Panc1 (cell line): ENCODE data around the gene SFN. TPM values are rescaled to one million over a fixed set of nuclear protein-coding genes. Genes with fewer than 3 reads are reported as not detected.

ENCODE experiments used
- ATAC-seq: fragments of 200-7000 bp; cut with Tn5 transposase; 2 replicates; pipeline ENCODE4 v1.9.1; 2020; ENCODE audit warnings: mild to moderate bottlenecking, moderate library complexity
- BruUV-seq: library from RNA; stranded (reverse); fragments of 400-500 nt; replicated peaks from 2 replicates; lab custom pipeline; 2021; lab: Mats Ljungman, UMichigan
- CTCF ChIA-PET: fragments of 300-600 bp; sonication (Branson Sonifier 250); formaldehyde crosslinking; loops from one replicate; lab custom pipeline; 2022; ENCODE audit warnings: antibody characterized with exemption; lab: Charles Lee
- POLR2A ChIA-PET: fragments of 300-600 bp; sonication (Branson Sonifier 250); formaldehyde crosslinking; loops from one replicate; lab custom pipeline; 2022; ENCODE audit warnings: antibody characterized with exemption; lab: Charles Lee
- DNase-seq: peaks from one replicate; pipeline ENCODE4 v3.0.0-alpha.2; 2010; ENCODE audit warnings: low read depth, low spot score
- H3K27ac ChIP-seq: 2 replicates; pipeline ENCODE4 v1.5.1; 2011; ENCODE audit warnings: mild to moderate bottlenecking, low read length, inconsistent platforms
- H3K27me3 ChIP-seq: fragments of 200-500 bp; sonication (Bioruptor generic); 2 replicates; pipeline ENCODE4 v1.6.0; 2014; ENCODE audit warnings: low read length, inconsistent platforms; ENCODE audit not compliant: control insufficient read depth, insufficient read depth
- H3K36me3 ChIP-seq: fragments of 200-500 bp; sonication (Bioruptor generic); 2 replicates; pipeline ENCODE4 v1.5.1; 2014; ENCODE audit warnings: inconsistent platforms, mild to moderate bottlenecking, low read length, moderate library complexity; ENCODE audit not compliant: control insufficient read depth, insufficient read depth
- H3K4me1 ChIP-seq: 2 replicates; pipeline ENCODE4 v1.5.1; 2011; ENCODE audit warnings: inconsistent platforms, mild to moderate bottlenecking, low read length, moderate library complexity; ENCODE audit not compliant: control insufficient read depth, insufficient read depth
- H3K4me3 ChIP-seq, 2 experiments: 2 replicates each; pipeline ENCODE4 v1.5.1; 2011 to 2012; ENCODE audit warnings: low read depth in 2 of 2, low read length in 2 of 2, mild to moderate bottlenecking in 2 of 2, inconsistent platforms in 1 of 2, moderate library complexity in 1 of 2
- H3K9me3 ChIP-seq: fragments of 200-500 bp; sonication (Bioruptor generic); 2 replicates; pipeline ENCODE4 v1.5.1; 2014; ENCODE audit warnings: low read depth, mild to moderate bottlenecking, inconsistent platforms, low read length, moderate library complexity; ENCODE audit not compliant: control insufficient read depth, insufficient read depth
- POLR2AphosphoS5 ChIP-seq: IDR thresholded peaks from 2 replicates; pipeline ENCODE4 v1.6.1; 2012; ENCODE audit warnings: mild to moderate bottlenecking, low read depth, low read length, moderate library complexity
- SIN3A ChIP-seq: IDR thresholded peaks from 2 replicates; pipeline ENCODE4 v1.6.1; 2012; ENCODE audit warnings: low read depth, mild to moderate bottlenecking, low read length, moderate library complexity, borderline replicate concordance; ENCODE audit not compliant: insufficient read depth
- TCF7L2 ChIP-seq: IDR thresholded peaks from 2 replicates; pipeline ENCODE4 v1.6.1; 2011; ENCODE audit warnings: mild to moderate bottlenecking, low read depth, low read length, inconsistent platforms
- in situ Hi-C: cut with HindIII; loops from 2 replicates; pipeline ENCODE4 v1.10.0; 2016; ENCODE audit warnings: low sequenced_read_pairs, low pct_unique_long_range_greater_than_20kb
- intact Hi-C: fragments of 100-400 bp; cut with micrococcal nuclease; formaldehyde crosslinking; loops from one replicate; pipeline ENCODE4 v1.10.0; 2022; ENCODE audit not compliant: unreplicated experiment
- total RNA-seq: library from RNA; stranded (reverse); gene quantifications from one replicate; pipeline ENCODE4 v1.2.1, GENCODE V29; 2021; ENCODE audit not compliant: unreplicated experiment
- TF ChIP-seq, protein P1 (sequence below), 2 experiments: IDR thresholded peaks; 2 replicates each; pipeline ENCODE4 v1.6.1; 2011 to 2012; ENCODE audit warnings: low read depth in 2 of 2, control low read depth in 1 of 2, low read length in 1 of 2, mild to moderate bottlenecking in 1 of 2, moderate library complexity in 1 of 2; ENCODE audit not compliant: insufficient read depth in 1 of 2
- TF ChIP-seq, protein P2 (sequence below): fragments of 450-650 bp; IDR thresholded peaks from 2 replicates; pipeline ENCODE4 v1.5.1; 2017; ENCODE audit warnings: mild to moderate bottlenecking

The SFN gene
- total RNA-seq, 1 experiment from 2014 or later, result 188 TPM

DNA sequence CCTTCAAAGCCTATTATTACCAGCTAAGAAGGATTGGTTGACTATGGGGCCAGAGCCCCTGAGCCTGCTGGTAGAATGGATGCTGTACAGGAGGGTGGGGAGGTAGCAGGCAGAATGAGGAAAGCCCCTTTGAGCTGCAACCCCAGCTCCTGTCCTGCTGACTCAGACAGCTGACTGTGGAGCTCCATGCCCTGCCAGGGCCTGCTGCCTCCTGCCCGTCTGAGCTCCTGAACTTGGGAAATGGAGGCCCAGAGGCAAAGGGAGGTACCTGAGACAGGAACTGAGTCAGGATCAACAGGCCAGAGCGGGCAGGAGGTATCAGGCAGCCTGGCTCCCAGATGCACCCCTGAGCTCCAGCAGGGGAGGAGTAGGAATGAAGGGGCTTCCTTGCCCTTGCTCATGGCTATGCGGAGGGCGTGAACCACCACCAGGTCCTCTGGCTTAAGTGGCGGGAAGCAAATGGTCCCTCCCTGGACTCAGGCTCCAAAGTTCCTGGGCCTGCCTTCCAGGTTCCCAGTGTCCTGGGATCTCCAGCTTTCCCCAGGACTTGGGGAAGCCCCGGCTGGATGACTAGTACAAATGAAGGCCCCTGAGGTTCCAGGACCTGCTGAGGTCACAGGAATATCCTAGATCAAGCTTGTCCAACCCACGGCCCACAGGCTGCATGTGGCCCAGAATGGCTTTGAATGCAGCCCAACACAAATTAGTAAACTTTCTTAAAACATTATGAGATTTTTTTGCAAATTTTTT, 3.9 kb upstream of the SFN start:
- intact Hi-C loops (no loop called here), in situ Hi-C loops (no loop called here)
- no peaks in the 10 kb centered on the region for H3K27me3 ChIP-seq
- no peak overlapping the region for H3K4me3 ChIP-seq
- no TSS peak for BruUV-seq
- DNase-seq (no peak), ATAC-seq (no peak)
- TF ChIP-seq POLR2AphosphoS5, result no peak
- TF ChIP-seq TCF7L2, result no peak
- no peaks in the 10 kb centered on the region; the same call in 1 of the 2 replicates for H3K36me3 ChIP-seq
- CTCF ChIA-PET, result no interaction called here
- POLR2A ChIA-PET, result interaction anchor here (0.5 to 0.6 kb wide), 2 partner anchors 42 to 65 kb away, joined by 3 to 5 read pairs; no protein-coding TSS in a partner anchor
- peaks cover 18% of the 10 kb centered on the region for H3K4me1 ChIP-seq
- no peaks in the 10 kb centered on the region for H3K9me3 ChIP-seq
- H3K27ac ChIP-seq, result no peak overlapping the region

DNA sequence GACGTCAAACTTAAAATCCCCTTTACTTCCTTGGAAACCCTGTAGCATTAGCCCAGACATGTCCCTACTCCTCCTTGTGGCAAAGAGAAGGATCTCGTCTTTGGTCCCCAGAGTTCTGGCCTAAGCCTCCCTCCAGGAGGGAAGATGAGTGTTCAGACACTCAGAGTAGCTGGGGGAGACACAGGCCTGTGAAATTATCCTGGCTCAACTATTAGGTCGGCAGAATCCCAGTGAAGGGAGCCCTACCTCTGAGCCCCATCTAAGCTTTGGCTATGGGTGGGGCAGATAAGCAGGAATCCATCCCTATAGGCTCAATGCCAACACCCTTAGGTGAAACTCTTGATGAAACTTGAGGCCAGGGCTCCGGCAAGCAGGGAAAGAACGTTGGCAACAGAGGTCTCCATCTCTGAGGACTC, 1.7 kb upstream of the SFN start:
- intact Hi-C loops (no loop called here), in situ Hi-C loops (no loop called here)
- TF ChIP-seq, protein P1, sequence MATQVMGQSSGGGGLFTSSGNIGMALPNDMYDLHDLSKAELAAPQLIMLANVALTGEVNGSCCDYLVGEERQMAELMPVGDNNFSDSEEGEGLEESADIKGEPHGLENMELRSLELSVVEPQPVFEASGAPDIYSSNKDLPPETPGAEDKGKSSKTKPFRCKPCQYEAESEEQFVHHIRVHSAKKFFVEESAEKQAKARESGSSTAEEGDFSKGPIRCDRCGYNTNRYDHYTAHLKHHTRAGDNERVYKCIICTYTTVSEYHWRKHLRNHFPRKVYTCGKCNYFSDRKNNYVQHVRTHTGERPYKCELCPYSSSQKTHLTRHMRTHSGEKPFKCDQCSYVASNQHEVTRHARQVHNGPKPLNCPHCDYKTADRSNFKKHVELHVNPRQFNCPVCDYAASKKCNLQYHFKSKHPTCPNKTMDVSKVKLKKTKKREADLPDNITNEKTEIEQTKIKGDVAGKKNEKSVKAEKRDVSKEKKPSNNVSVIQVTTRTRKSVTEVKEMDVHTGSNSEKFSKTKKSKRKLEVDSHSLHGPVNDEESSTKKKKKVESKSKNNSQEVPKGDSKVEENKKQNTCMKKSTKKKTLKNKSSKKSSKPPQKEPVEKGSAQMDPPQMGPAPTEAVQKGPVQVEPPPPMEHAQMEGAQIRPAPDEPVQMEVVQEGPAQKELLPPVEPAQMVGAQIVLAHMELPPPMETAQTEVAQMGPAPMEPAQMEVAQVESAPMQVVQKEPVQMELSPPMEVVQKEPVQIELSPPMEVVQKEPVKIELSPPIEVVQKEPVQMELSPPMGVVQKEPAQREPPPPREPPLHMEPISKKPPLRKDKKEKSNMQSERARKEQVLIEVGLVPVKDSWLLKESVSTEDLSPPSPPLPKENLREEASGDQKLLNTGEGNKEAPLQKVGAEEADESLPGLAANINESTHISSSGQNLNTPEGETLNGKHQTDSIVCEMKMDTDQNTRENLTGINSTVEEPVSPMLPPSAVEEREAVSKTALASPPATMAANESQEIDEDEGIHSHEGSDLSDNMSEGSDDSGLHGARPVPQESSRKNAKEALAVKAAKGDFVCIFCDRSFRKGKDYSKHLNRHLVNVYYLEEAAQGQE (IDR thresholded peaks at IDR 0.05; ENCODE audit: insufficient read depth in 1 of 2, low read depth in 2 of 2, low read length in 1 of 2), result no peak
- TF ChIP-seq, protein P2, sequence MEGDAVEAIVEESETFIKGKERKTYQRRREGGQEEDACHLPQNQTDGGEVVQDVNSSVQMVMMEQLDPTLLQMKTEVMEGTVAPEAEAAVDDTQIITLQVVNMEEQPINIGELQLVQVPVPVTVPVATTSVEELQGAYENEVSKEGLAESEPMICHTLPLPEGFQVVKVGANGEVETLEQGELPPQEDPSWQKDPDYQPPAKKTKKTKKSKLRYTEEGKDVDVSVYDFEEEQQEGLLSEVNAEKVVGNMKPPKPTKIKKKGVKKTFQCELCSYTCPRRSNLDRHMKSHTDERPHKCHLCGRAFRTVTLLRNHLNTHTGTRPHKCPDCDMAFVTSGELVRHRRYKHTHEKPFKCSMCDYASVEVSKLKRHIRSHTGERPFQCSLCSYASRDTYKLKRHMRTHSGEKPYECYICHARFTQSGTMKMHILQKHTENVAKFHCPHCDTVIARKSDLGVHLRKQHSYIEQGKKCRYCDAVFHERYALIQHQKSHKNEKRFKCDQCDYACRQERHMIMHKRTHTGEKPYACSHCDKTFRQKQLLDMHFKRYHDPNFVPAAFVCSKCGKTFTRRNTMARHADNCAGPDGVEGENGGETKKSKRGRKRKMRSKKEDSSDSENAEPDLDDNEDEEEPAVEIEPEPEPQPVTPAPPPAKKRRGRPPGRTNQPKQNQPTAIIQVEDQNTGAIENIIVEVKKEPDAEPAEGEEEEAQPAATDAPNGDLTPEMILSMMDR, result peak; percentile 68
- TF ChIP-seq SIN3A (no peak), TCF7L2 (no peak), POLR2AphosphoS5 (no peak)
- peak overlapping the region; percentile 94 for H3K27ac ChIP-seq
- no peaks in the 10 kb centered on the region for H3K27me3 ChIP-seq
- peaks cover 18% of the 10 kb centered on the region for H3K4me1 ChIP-seq
- ChIA-PET POLR2A (no interaction called here), CTCF (no interaction called here)
- ATAC-seq, result no peak
- no peak for DNase-seq
- no peak overlapping the region for H3K4me3 ChIP-seq
- H3K36me3 ChIP-seq, result no peaks in the 10 kb centered on the region; the same call in 1 of the 2 replicates
- no peaks in the 10 kb centered on the region for H3K9me3 ChIP-seq
- no TSS peak for BruUV-seq

DNA sequence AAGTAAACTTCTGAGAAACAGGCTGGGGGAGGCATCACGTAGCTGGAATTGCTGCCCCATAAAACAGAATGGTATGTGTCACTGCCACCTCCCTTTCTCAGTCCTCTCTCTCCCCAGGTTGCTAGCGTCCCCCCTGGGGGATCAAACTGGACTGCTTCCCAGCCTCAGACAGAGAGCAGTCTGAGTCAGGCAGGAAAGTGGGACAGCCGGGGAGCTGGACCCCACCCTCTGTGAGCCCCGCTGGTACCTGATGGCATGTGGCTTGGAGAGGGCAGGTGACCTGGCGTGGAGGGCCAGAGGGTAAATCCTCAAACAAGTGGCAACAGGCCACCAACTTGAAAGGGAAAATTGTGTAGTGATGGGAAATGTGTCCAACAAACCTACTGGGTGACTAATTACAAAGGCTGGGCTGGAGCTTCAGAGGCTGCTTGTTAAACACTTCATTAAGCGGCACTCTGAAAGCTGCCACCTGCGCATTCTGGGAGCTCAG, 1.0 kb upstream of the SFN start:
- ChIA-PET CTCF (interaction anchor here (0.7 kb wide), 1 partner anchor 19 kb away, joined by 3 read pairs; no protein-coding TSS in a partner anchor), POLR2A (interaction anchor here (0.6 to 0.8 kb wide), 2 partner anchors 101 to 272 kb away, joined by 3 to 11 read pairs; no protein-coding TSS in a partner anchor)
- H3K36me3 ChIP-seq, result no peaks in the 10 kb centered on the region; the same call in 1 of the 2 replicates
- H3K9me3 ChIP-seq, result no peaks in the 10 kb centered on the region
- in situ Hi-C loops, result no loop called here
- intact Hi-C loops, result no loop called here
- H3K4me1 ChIP-seq, result peaks cover 18% of the 10 kb centered on the region
- peak overlapping the region; percentile 94 for H3K27ac ChIP-seq
- no peak overlapping the region for H3K4me3 ChIP-seq
- H3K27me3 ChIP-seq, result no peaks in the 10 kb centered on the region
- TF ChIP-seq TCF7L2, result peak; percentile 73
- no peak for TF ChIP-seq SIN3A
- TF ChIP-seq, protein P2, result no peak
- no TSS peak for BruUV-seq
- DNase-seq, result no peak
- ATAC-seq, result no peak
